ENCODE data around the gene GRM2.
A peak's percentile ranks its signal among the peaks of the same experiment; 100 is the strongest.
"Not testable (repeated sequence)": the region's sequence is repeated elsewhere in the genome, so short reads cannot be mapped to it uniquely, and the experiment has no call there.

GRM2 gene

DNA sequence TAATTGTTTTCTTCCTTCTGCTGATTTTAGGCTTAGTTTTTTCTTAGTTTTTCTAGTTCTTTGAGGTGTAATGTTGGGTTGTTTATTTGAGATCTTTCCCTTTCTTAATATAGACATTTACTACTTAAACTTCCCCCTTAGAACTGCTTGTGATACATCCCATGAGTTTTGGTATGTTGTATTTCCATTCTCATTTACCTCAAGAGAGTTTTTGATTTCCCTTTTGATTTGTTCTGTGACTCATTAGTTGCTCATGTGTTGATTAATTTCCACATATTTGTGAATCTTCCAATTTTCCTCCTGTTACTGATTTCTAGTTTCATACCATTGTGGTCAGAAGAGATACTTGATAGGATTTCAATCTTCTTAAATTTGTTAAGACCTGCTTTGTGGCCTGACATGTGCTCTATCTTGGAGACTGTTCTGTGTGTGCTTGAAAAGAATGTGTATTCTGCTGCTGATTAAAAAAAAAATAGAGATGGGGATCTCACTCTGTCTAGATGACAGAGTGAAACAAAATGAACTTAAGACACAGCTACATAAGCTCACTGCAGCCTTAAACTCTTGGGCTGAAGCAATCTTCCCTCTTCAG is 22.3 kb downstream of the GRM2 start:
- DNase-seq, result no peak

DNA sequence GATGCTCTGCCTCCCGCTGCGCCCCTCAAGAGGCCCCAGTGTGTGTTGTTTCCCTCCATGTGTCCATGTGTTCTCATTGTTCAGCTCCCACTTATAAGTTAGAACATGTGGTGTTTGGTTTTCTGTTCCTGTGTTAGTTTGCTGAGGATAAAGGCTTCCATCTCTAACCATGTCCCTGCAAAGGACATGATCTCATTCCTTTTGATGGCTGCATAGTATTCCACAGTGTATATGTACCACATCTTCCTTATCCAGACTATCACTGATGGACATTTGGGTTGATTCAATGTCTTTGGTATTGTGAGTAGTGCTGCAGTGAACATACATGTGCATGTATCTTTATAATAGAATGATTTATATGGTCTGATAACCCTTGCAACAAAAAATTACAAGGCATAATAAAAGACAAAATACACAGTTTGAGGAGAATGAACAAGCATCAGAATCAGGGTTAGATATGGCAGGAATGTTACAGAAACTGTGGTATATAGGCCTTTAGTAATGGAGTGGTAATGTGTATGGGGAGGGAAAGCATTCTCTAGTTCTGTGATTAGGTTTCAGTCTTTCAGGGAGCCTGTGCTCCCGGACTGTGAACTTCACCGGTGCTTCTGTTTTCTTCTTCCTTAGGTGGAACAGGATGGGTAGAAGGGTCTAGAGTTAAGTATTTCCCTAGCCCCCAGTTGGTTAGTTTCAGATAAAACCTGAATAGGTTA is 27.1 kb downstream of the GRM2 start:
- DNase-seq, result no peak

DNA sequence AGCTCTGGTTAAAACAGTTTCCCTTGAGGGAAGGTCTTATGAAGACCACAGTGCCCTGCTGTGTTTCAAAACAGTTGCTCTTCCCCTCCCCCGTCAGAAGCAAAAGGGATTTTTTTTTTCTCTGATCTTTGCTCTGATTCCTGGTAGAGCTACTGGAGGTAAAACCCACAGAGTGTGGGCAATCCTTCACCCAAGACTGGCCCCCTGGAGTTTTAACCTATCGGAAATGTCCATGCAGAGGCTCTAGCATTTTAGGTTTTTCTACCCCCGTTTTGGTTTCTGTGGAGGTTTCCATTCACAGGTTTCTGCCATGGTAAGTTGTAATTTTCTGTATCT is 27.7 kb downstream of the GRM2 start:
- DNase-seq, result peak in 1 of 2 donors; percentile 4

GRCh38 chr3:51735039-51735438 is 28.2 kb downstream of the GRM2 start:
- DNase-seq, result no peak

DNA sequence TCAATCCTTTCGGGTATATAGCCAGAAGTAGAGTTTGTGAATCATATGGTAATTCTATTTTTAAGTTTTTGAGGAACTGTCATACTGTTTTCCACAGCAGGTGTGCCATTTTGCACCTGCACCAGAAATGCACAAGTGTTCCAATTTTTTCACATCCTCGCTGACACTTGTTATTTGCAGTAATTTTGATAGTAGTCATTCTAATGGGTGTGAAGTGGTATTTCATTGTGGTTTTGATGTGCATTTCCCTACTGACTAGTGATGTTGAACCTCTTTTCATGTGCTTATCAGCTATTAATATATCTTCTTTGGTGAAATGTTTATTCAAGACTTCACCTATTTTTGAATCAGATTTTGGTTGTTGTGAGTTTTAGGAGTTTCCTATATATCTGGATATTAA is 29.1 kb downstream of the GRM2 start:
- no peak for DNase-seq

GRCh38 chr3:51739110-51739509 is 32.2 kb downstream of the GRM2 start:
- no peak for DNase-seq

DNA sequence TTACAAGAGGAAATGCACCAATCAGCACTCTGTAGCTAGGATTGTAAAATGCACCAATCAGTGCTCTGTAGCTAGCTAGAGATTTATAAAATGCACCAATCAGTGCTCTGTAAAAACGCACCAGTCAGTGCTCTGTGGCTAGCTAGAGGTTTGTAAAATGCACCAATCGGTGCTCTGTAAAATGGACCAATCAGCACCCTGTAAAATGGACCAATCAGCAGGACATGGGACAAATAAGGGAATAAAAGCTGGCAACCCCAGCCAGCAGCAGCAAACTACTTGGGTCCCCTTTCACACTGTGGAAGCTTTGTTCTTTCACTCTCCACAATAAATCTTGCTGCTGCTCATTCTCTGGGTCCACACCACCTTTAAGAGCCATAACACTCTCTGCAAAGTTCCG is 35.5 kb downstream of the GRM2 start:
- not testable (repeated sequence) for DNase-seq

DNA sequence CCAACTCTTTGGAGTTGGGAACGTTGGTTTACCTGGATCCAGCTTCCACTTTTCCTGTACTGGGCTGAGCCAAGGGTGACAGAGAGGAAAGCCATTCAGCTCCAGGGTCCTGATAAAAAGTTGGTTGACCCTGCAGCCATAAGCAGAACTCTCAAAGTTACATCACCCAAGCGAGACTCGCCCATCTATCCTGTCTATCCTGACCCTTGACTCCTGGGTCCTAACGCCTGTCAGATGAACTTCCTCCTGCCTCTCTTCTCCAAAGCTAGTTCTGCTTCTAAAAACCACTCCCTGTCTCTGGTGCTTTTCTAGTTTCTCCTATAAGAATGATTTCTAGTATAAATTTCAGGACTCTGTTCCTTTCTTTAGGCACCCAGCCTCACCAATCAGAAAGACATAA is 36.1 kb downstream of the GRM2 start:
- peak in 1 of 2 donors; percentile 40 for DNase-seq

GRCh38 chr3:51747840-51748239 is 41.0 kb downstream of the GRM2 start:
- no peak for DNase-seq

DNA sequence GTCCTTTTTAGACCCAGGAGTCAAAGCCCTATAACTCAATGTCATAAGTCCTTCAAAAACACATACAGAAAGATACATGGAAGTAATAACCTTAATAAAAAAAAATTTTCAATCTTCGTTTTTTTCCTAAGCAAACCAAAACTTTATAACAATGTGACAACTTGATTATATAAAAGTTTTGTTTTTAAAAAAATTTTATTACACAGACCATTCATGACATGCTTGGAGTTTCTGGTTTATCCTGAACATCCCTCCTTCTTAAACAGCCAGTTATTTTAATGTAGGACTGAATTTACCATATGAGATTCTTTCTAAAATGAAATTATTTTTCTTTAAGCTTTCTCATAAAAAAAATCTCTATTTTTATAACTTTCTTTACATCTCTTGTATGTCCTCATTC is 41.5 kb downstream of the GRM2 start:
- DNase-seq, result no peak

- no peak for DNase-seq
Observed at GRCh38 chr3:51750878-51751277, 44.0 kb downstream of the GRM2 start.

GRCh38 chr3:51751287-51751686 is 44.4 kb downstream of the GRM2 start:
- no peak for DNase-seq

DNA sequence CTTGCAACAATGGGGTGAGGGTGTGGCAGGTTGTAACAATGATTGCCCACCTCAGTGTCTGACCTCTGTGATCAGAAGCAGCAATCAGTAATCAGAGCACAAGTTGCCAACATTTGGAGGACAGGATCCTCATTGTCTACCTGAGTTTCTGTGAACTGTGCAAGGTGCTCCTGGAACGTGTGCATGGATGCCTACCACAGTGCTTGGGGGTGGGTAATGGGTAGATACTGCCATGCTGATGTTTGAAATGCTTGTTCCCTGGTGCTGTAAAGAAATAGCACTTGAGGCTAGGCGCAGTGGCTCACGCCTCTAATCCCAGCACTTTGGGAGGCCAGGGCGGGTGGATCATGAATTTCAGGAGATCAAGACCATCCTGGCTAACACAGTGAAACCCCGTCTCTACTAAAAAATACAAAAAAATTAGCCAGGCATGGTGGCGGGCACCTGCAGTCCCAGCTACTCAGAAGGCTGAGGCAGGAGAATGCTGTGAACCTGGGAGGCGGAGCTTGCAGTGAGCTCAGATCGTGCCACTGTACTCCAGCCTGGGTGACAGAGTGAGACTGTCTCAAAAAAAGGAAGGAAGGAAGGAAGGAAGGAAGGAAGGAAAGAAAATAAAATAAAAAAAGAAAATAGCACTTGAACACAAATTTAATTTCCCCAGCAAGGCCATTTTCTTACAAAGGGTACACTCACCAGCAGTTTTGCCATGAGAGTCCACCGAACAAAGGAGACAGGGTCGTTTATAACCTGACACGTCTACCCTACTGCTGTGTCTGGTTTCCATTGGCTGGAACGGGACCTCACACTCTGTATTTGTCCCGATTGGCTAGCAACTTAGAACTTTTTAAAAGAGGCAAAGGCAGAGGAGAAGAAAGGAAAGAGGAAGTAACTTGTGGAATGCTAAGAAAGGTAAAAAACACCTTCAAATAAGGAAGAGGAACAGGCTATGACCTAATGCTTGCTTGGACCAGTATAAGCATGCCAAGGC is 47.2 kb downstream of the GRM2 start:
- not testable (repeated sequence) for DNase-seq

- no peak for DNase-seq
Observed at GRCh38 chr3:51759203-51759602, 52.3 kb downstream of the GRM2 start.

Measured in CD4-positive, alpha-beta T cell treated with Interleukin-4 for 1 hour (primary cell).